Glomerular visceral epithelial cell (primary cell): ENCODE measurements around the gene HMG20B.
"Not testable (repeated sequence)": the region's sequence is repeated elsewhere in the genome, so short reads cannot be mapped to it uniquely, and the experiment has no call there.

Experiments used
- DNase-seq: peaks from one replicate; pipeline ENCODE4 v3.0.0-alpha.2; 2016; ENCODE audit errors: extremely low spot score

The HMG20B gene

GRCh38 chr19:3572855-3573161 lies at the start of gene HMG20B:
HMG20B (plus strand) TSS chr19:3572944; CDS start chr19:3573310, 366 bp downstream.
- no peak for DNase-seq

DNA sequence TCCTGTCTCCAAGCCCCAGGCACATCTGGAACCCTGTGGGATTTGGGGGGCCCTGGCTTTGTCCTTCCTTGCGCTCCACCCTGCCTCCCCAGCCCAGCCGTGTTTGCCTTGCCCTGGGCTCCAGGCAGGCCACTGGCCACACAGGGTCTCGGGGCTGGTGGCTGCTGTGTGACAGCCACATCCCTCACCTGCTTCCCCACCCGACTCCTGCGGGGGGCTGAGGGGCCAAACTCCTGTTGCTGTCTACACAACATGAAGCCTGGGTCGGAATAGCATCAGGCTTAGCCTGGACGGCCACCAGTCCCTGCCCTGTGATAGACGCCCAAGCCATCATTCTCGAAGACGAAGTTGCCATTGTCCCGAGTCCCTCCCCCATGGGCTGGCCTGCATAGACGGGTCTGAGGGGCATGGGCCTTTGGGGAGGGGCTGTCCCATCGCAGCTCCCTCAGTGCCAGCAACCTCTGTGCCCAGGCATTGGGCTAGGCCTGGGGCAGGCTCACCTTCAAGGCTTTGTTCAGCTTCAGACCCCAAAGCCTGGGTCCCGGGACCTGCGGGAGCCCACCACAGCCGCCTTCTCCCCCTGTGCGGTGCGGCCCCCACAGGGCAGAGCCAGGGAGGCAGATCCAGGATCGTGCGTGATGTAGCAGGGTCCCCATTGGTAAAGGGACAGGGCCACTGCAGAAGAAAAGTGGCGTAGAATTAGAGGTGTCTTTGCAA lies 49.2 kb upstream of the HMG20B start:
- no peak for DNase-seq

- no peak for DNase-seq
These were observed 48.5 kb upstream of the HMG20B start for GRCh38 chr19:3524078-3524842.

- no peak for DNase-seq
These were observed 47.8 kb upstream of the HMG20B start for GRCh38 chr19:3524904-3525451.

- DNase-seq = no peak
These were observed 46.1 kb upstream of the HMG20B start for GRCh38 chr19:3526507-3527237.

- DNase-seq = no peak
These were observed 45.4 kb upstream of the HMG20B start for GRCh38 chr19:3527238-3527910.

DNA sequence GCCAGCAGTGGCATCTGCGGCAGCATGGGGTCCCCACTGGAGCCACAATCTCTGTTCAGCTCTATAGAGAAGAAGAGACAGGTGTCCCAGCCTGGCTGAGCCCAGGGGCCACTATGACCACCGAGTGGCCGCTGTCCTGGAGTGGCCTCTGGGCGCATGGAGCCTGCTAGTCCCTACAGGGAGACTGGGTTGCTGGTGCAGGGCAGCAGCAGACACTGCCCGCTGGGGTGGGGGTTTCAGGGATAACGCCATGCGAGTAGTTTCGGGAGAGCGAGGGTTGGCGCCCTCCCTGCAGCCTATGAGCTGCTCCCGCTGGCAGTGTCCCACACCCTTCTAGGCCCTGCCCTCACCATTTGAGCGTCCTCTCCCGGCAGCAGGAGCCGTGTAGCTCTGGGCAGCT lies 44.7 kb upstream of the HMG20B start:
- DNase-seq = no peak

DNA sequence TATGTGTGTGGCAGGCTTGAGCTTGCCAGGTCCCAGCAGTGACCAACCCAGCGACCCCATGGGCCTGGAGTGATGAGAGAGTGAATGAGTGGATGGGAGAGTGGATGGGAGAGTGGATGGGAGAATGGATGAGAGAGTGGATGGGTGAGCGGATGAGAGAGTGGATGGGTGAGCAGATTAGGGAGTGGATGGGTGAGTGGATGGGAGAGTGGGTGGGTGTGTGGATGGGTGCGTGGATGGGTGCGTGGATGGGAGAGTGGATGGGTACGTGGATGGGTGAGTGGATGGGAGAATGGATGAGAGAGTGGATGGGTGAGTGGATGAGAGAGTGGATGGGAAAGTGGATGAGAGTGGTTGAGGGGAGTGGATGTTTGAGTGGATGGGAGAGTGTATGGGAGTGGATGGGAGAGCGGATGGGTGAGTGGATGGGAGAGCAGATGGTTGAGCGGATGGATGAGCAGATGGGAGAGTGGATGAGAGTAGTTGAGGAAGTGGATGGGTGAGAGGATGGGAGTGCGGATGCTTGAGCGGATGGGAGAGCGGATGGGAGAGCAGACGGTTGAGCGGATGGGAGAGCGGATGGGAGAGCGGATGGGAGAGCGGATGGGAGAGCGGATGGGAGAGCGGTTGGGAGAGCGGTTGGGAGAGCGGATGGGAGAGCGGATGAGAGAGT lies 44.1 kb upstream of the HMG20B start:
- no peak for DNase-seq

GRCh38 chr19:3529299-3529698 lies 43.4 kb upstream of the HMG20B start:
- DNase-seq = not testable (repeated sequence)

GRCh38 chr19:3530389-3530788 lies 42.4 kb upstream of the HMG20B start:
- no peak for DNase-seq

DNA sequence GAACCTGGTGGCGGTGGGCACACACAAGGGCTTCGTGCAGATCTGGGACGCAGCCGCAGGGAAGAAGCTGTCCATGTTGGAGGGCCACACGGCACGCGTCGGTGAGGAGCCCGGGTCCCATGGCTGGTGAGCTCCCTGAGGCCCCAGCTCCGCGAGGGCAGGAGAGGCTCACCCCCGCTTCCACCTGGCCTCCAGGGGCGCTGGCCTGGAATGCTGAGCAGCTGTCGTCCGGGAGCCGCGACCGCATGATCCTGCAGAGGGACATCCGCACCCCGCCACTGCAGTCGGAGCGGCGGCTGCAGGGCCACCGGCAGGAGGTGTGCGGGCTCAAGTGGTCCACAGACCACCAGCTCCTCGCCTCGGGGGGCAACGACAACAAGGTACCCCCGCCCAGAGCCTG lies 41.0 kb upstream of the HMG20B start:
- DNase-seq = no peak

DNA sequence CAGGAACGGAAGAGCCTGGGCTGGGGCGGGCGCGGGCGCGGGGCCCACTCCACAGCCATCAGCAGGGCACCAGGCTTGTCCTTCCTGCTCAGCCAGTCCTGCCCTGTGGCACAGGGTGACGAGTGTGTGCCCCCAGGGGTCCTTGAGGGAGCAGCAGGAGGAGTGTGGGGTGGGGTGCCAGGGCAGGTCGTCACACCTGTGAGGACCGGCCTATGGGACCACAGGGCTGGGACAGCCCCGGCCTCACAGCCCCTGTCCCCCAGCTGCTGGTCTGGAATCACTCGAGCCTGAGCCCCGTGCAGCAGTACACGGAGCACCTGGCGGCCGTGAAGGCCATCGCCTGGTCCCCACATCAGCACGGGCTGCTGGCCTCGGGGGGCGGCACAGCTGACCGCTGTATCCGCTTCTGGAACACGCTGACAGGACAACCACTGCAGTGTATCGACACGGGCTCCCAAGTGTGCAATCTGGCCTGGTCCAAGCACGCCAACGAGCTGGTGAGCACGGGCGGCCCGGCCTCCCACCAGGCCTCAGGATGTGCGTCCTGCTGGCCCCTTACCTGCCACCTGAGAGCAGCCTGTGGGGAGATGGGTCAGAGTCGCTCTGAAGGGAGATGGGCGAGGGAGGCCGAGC lies 40.5 kb upstream of the HMG20B start:
- no peak for DNase-seq

GRCh38 chr19:3533033-3533432 lies 39.7 kb upstream of the HMG20B start:
- no peak for DNase-seq

GRCh38 chr19:3533563-3534216 lies 39.1 kb upstream of the HMG20B start:
- no peak for DNase-seq

DNA sequence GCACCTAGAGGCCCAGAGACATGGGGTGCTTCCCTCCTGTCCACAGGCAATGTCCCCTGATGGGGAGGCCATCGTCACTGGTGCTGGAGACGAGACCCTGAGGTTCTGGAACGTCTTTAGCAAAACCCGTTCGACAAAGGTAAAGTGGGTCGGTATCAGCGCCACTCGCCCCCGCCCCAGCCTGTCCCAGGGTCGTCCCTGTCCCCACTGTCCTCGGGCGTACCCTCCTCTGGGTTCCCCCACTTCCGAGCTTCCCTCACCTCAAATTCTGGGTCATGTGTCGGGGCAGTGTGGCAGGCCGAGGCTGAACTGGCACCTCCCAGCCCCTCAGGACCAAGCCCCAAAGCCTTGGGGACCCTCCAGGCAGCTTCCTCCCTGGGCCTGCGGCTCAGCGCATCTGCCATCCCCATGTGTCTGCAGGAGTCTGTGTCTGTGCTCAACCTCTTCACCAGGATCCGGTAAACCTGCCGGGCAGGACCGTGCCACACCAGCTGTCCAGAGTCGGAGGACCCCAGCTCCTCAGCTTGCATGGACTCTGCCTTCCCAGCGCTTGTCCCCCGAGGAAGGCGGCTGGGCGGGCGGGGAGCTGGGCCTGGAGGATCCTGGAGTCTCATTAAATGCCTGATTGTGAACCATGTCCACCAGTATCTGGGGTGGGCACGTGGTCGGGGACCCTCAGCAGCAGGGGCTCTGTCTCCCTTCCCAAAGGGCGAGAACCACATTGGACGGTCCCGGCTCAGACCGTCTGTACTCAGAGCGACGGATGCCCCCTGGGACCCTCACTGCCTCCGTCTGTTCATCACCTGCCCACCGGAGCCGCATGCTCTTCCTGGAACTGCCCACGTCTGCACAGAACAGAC lies 38.1 kb upstream of the HMG20B start:
- DNase-seq = no peak

DNA sequence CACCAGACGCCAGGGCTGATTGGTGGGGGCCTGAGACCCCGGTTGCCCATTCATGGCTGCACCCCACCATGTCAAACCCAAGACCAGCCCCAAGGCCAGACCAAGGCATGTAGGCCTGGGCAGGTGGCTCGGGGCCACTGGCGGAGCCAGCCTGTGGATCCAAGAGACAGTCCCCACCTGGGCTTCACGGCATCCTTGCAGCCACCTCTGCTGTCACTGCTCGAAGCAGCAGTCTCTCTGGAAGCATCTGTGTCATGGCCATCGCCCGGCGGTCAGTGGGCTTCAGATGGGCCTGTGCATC lies 37.6 kb upstream of the HMG20B start:
- no peak for DNase-seq

DNA sequence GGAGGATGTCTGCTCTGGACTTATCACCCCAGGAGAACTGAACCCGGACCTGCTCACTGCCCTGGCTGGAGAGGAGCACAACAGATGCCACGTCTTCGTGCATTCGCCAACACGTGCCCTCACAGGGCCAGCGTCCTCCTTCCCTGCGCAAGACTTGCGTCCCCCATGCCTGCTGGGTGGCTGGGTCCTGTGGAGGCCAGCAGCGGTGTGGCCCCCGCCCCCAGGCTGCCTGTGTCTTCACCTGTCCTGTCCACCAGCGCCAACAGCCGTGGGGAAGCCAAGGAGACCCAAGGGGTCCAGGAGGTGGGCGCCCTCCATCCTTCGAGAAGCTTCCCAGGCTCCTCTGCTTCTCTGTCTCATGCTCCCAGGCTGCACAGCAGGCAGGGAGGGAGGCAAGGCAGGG lies 37.2 kb upstream of the HMG20B start:
- no peak for DNase-seq

DNA sequence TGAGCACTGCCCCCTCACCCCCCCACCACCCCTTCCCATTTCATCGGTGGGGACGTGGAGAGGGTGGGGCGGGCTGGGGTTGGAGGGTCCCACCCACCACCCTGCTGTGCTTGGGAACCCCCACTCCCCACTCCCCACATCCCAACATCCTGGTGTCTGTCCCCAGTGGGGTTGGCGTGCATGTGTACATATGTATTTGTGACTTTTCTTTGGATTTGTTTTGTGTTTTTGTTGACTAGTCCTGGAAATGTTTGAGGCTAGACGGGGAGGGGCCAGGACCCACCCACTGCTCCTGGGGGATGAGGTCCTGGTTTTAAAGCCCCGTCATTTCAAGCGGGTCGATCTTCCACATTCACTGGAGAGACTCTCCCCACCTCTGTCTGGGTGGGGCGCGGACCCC lies 36.8 kb upstream of the HMG20B start:
- DNase-seq = no peak

DNA sequence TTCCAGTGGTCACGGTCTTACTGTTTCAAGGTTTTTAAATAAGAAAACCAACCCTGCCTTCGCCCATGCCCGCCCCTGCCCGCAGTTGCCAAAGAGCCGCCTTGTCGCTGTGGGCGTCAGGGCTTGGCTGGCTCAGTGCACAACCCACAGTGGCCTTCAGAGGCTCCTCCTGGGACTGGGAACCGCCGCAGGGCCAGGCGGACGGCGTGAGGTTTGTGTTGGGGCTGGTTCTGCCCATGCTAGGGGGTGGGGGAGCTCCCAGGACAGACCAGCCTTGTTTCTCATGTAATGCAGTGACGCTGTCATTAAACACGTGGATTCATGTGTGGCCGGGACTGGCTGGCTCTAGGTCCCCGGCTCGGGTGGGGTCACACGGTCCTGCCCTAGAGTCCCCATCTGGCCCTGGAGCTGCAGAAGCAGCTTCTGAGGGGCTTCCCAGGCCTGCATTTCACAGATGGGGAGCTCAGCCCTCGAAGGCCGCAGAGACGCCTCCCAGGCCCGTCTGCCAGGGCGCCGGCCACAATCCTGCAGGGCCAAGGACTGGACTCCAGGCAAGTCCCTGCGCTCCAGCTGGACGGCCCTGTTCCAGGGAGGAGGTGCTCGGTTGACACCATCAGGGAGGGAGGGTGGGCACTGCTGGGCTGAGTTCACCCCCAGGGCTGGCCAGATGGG lies 36.2 kb upstream of the HMG20B start:
- no peak for DNase-seq
